ENCODE measurements around the gene VPS33A. TPM values are rescaled to one million over a fixed set of nuclear protein-coding genes. Genes with fewer than 3 reads are reported as not detected.

VPS33A gene
- total and polyA plus RNA-seq, 2 of the 13 experiments (the other 11 are each of a cell fraction or from before 2014, with no cell fraction given): 11.0 to 43.6 TPM

DNA sequence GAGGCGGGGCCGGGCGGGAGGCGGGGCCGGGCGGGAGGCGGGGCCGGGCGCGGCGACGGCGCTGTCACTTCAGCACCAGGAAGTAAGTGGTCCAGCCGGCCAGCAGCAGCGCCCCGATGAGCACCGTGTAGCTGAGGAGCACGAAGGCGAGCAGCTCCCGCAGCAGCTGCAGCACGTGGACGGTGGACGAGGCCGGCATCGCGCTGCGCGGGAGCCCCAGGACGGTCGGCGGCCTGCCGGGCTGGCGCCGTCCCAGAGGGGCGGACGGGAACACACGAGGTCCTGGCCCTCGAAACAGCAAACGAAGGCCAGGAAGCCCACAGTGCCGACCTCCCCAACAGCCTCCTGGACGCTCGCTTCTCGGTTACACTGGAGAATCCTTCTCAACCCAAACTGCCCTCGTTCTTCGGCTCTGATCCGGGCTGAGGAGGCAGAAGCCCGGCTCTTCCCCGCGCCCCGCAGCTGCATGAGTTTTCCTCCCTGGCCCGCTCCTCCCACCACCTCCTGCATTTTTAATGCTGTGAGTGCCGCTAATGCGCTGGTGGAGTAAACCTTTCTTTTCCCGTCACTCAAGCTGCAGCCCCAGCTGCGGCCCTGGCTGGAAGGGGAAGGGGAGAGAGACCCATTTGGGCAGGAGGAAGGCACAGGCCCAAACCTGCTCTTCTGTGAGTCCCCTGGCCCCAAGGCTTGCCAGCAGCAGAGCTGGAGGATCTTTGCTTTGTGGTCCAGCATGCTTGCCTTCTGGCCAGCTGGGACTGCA is 39.7 kb downstream of the VPS33A start (continued):
- TF ChIP-seq, protein P1, sequence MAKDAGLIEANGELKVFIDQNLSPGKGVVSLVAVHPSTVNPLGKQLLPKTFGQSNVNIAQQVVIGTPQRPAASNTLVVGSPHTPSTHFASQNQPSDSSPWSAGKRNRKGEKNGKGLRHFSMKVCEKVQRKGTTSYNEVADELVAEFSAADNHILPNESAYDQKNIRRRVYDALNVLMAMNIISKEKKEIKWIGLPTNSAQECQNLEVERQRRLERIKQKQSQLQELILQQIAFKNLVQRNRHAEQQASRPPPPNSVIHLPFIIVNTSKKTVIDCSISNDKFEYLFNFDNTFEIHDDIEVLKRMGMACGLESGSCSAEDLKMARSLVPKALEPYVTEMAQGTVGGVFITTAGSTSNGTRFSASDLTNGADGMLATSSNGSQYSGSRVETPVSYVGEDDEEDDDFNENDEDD (CRISPR knock-in tag; IDR thresholded peaks at IDR 0.05; ENCODE audit: borderline replicate concordance): peak; percentile 94
- TF ChIP-seq ZNF777 (CRISPR knock-in tag; IDR thresholded peaks at IDR 0.05) (peak; percentile 71), ZNF883 (CRISPR knock-in tag; IDR thresholded peaks at IDR 0.05; ENCODE audit: not compliant biosample characterization) (peak; percentile 86), ARID2 (CRISPR knock-in tag; IDR thresholded peaks at IDR 0.05; ENCODE audit: borderline replicate concordance) (no peak), ZNF746 (CRISPR knock-in tag; IDR thresholded peaks at IDR 0.05) (peak; percentile 62; the same call in 1 of the 2 replicates), NCOR1 (IDR thresholded peaks at IDR 0.05; ENCODE audit: borderline replicate concordance, low read length) (no peak), ZNF33B (CRISPR knock-in tag; IDR thresholded peaks at IDR 0.05) (peak; percentile 35; the same call in 1 of the 2 replicates), ZNF350 (CRISPR knock-in tag; IDR thresholded peaks at IDR 0.05; ENCODE audit: borderline replicate concordance, low read depth) (no peak), PAWR (CRISPR knock-in tag; IDR thresholded peaks at IDR 0.05; ENCODE audit: borderline replicate concordance) (no peak), SNAPC2 (CRISPR knock-in tag; IDR thresholded peaks at IDR 0.05) (no peak), SAFB2 (CRISPR knock-in tag; IDR thresholded peaks at IDR 0.05; ENCODE audit: borderline replicate concordance, low read depth) (no peak), RORA (CRISPR knock-in tag; IDR thresholded peaks at IDR 0.05) (no peak), ZNF713 (CRISPR knock-in tag; IDR thresholded peaks at IDR 0.05) (0 out of 2 replicates have a peak, but pooled peaks have one; percentile 57), ZNF235 (CRISPR knock-in tag; IDR thresholded peaks at IDR 0.05; ENCODE audit: borderline replicate concordance) (no peak), SRSF9 (IDR thresholded peaks at IDR 0.05; ENCODE audit: borderline replicate concordance, insufficient read depth, low read depth, low read length, poor library complexity, severe bottlenecking) (no peak), SIX1 (CRISPR knock-in tag; IDR thresholded peaks at IDR 0.05; ENCODE audit: borderline replicate concordance) (no peak; the same call in 1 of the 2 replicates), MTF2 (CRISPR knock-in tag; IDR thresholded peaks at IDR 0.05; ENCODE audit: borderline replicate concordance) (no peak), FOXC1 (CRISPR knock-in tag; IDR thresholded peaks at IDR 0.05; ENCODE audit: borderline replicate concordance) (peak; percentile 55; the same call in 1 of the 2 replicates), ZNF331 (CRISPR knock-in tag; IDR thresholded peaks at IDR 0.05) (peak; percentile 83), AGO1 (IDR thresholded peaks at IDR 0.05; ENCODE audit: low read depth, low read length, poor library complexity, severe bottlenecking) (no peak)
- TF ChIP-seq, protein P2, sequence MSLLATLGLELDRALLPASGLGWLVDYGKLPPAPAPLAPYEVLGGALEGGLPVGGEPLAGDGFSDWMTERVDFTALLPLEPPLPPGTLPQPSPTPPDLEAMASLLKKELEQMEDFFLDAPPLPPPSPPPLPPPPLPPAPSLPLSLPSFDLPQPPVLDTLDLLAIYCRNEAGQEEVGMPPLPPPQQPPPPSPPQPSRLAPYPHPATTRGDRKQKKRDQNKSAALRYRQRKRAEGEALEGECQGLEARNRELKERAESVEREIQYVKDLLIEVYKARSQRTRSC (CRISPR knock-in tag; IDR thresholded peaks at IDR 0.05; ENCODE audit: low read depth): peak; percentile 89; the same call in 1 of the 2 replicates
- TF ChIP-seq, protein P3, sequence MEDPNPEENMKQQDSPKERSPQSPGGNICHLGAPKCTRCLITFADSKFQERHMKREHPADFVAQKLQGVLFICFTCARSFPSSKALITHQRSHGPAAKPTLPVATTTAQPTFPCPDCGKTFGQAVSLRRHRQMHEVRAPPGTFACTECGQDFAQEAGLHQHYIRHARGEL (CRISPR knock-in tag; IDR thresholded peaks at IDR 0.05): no peak
- TF ChIP-seq, protein P4, sequence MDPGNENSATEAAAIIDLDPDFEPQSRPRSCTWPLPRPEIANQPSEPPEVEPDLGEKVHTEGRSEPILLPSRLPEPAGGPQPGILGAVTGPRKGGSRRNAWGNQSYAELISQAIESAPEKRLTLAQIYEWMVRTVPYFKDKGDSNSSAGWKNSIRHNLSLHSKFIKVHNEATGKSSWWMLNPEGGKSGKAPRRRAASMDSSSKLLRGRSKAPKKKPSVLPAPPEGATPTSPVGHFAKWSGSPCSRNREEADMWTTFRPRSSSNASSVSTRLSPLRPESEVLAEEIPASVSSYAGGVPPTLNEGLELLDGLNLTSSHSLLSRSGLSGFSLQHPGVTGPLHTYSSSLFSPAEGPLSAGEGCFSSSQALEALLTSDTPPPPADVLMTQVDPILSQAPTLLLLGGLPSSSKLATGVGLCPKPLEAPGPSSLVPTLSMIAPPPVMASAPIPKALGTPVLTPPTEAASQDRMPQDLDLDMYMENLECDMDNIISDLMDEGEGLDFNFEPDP (CRISPR knock-in tag; conservative IDR thresholded peaks at IDR 0.05): no peak
- TF ChIP-seq, protein P5, sequence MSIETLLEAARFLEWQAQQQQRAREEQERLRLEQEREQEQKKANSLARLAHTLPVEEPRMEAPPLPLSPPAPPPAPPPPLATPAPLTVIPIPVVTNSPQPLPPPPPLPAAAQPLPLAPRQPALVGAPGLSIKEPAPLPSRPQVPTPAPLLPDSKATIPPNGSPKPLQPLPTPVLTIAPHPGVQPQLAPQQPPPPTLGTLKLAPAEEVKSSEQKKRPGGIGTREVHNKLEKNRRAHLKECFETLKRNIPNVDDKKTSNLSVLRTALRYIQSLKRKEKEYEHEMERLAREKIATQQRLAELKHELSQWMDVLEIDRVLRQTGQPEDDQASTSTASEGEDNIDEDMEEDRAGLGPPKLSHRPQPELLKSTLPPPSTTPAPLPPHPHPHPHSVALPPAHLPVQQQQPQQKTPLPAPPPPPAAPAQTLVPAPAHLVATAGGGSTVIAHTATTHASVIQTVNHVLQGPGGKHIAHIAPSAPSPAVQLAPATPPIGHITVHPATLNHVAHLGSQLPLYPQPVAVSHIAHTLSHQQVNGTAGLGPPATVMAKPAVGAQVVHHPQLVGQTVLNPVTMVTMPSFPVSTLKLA (IDR thresholded peaks at IDR 0.05): no peak; the same call in 1 of the 2 replicates

Measured in HepG2 (cell line).